HG02798 (cell line): ENCODE measurements around the gene APMAP.

ENCODE experiments used
- ATAC-seq: cut with Tn5 transposase; IDR thresholded peaks from one replicate; pipeline ENCODE4 v1.9.1; 2021; ENCODE audit warnings: mild to moderate bottlenecking; ENCODE audit not compliant: unreplicated experiment, poor library complexity

Gene APMAP

GRCh38 chr20:24970754-24971153 lies 21.8 kb downstream of the APMAP start:
- ATAC-seq: no peak

GRCh38 chr20:24970030-24970553 lies 22.5 kb downstream of the APMAP start:
- ATAC-seq: no peak

GRCh38 chr20:24969186-24970029 lies 23.1 kb downstream of the APMAP start:
- no peak for ATAC-seq

GRCh38 chr20:24968278-24968800 lies 24.2 kb downstream of the APMAP start:
- no peak for ATAC-seq

GRCh38 chr20:24966317-24967012 lies 26.1 kb downstream of the APMAP start:
- ATAC-seq: no peak

GRCh38 chr20:24965065-24965919 lies 27.3 kb downstream of the APMAP start:
- ATAC-seq: no peak

- no peak for ATAC-seq
These were observed 28.1 kb downstream of the APMAP start for GRCh38 chr20:24964506-24964840.

- no peak for ATAC-seq
These were observed 28.7 kb downstream of the APMAP start for GRCh38 chr20:24963672-24964505.

GRCh38 chr20:24962510-24962909 lies 30.0 kb downstream of the APMAP start:
- no peak for ATAC-seq

GRCh38 chr20:24962182-24962492 lies 30.4 kb downstream of the APMAP start:
- no peak for ATAC-seq

GRCh38 chr20:24961384-24962181 lies 31.0 kb downstream of the APMAP start:
- ATAC-seq: no peak

- no peak for ATAC-seq
These were observed 31.7 kb downstream of the APMAP start for GRCh38 chr20:24960861-24961260.

GRCh38 chr20:24960302-24960801 lies 32.2 kb downstream of the APMAP start:
- ATAC-seq: no peak

GRCh38 chr20:24959591-24960301 lies 32.8 kb downstream of the APMAP start:
- ATAC-seq: no peak

GRCh38 chr20:24958506-24959385 lies 33.8 kb downstream of the APMAP start:
- no peak for ATAC-seq

- ATAC-seq: no peak
These were observed 35.1 kb downstream of the APMAP start for GRCh38 chr20:24957326-24958016.
